Left renal pelvis (tissue), 4 donors: ENCODE data around the gene NRTN. TPM values are rescaled to one million over a fixed set of nuclear protein-coding genes. Genes with fewer than 3 reads are reported as not detected.
"Not testable (repeated sequence)": the region's sequence is repeated elsewhere in the genome, so short reads cannot be mapped to it uniquely, and the experiment has no call there.

Experiments
- DNase-seq, 4 donors: peaks; one replicate each; pipeline ENCODE4 v3.0.0-alpha.2; 2013; ENCODE audit warnings: low read depth in 4 of 4, low spot score in 3 of 4
- polyA plus RNA-seq, 4 donors: library from polyadenylated mRNA; unstranded; fragments of 120-200 nt; gene quantifications; one replicate each; pipeline ENCODE4 v1.2.1, GENCODE V29; 2013; ENCODE audit not compliant: insufficient read length in 4 of 4

NRTN gene
- polyA plus RNA-seq, 4 donors = 1.00 to 3.4 (median 2.4) TPM

GRCh38 chr19:5864013-5864720, 59.3 kb downstream of the NRTN start:
- no peak for DNase-seq

GRCh38 chr19:5864725-5865486, 60.0 kb downstream of the NRTN start:
- DNase-seq = no peak

- DNase-seq = no peak
Measured at GRCh38 chr19:5865772-5866171, 60.9 kb downstream of the NRTN start.

GRCh38 chr19:5867201-5868136, 62.6 kb downstream of the NRTN start:
- DNase-seq = no peak

GRCh38 chr19:5870986-5871394, 66.1 kb downstream of the NRTN start:
- DNase-seq = no peak

- DNase-seq = no peak
Measured at GRCh38 chr19:5873617-5874199, 68.8 kb downstream of the NRTN start.

GRCh38 chr19:5874496-5874895, 69.6 kb downstream of the NRTN start:
- not testable (repeated sequence) for DNase-seq

GRCh38 chr19:5877427-5877826, 72.6 kb downstream of the NRTN start:
- no peak for DNase-seq

GRCh38 chr19:5877882-5878281, 73.0 kb downstream of the NRTN start:
- DNase-seq = no peak

Other genes with a start within 250 kb of the NRTN start
- 1 to 10 TPM in 2 of 4 donors, under 1 TPM in 2; 0.09 to 1.3 (median 1.1) TPM for gene TINCR, start 237.1 kb upstream of the NRTN start, polyA plus RNA-seq
- 100 to 1,000 TPM in 1 of 4 donors, 10 to 100 TPM in 3; 53.4 to 119 (median 73.4) TPM for gene SAFB2, start 182.3 kb upstream of the NRTN start, polyA plus RNA-seq
- gene SAFB, start 182.0 kb upstream of the NRTN start, polyA plus RNA-seq = 100 to 1,000 TPM; 111 to 190 (median 171) TPM
- gene MICOS13, start 124.6 kb upstream of the NRTN start, polyA plus RNA-seq = 10 to 100 TPM; 29.7 to 63.3 (median 35.6) TPM
- gene HSD11B1L, start 124.0 kb upstream of the NRTN start, polyA plus RNA-seq = 10 to 100 TPM in 1 of 4 donors, 1 to 10 TPM in 3; 7.3 to 17.4 (median 8.8) TPM
- gene RPL36, start 114.8 kb upstream of the NRTN start, polyA plus RNA-seq = 100 to 1,000 TPM; 484 to 769 (median 619) TPM
- 10 to 100 TPM; 33.0 to 61.4 (median 45.0) TPM for gene LONP1, start 84.9 kb upstream of the NRTN start, polyA plus RNA-seq
- gene CATSPERD, start 84.4 kb upstream of the NRTN start, polyA plus RNA-seq = not detected
- 1 to 10 TPM; 1.7 to 4.4 (median 2.3) TPM for gene PRR22, start 20.3 kb upstream of the NRTN start, polyA plus RNA-seq
- 10 to 100 TPM; 16.1 to 33.3 (median 24.3) TPM for gene DUS3L, start 13.9 kb upstream of the NRTN start, polyA plus RNA-seq
- gene FUT6, start 34.6 kb downstream of the NRTN start, polyA plus RNA-seq = 10 to 100 TPM in 2 of 4 donors, 1 to 10 TPM in 1, under 1 TPM in 1; 0.25 to 12.0 (median 8.0) TPM
- under 1 TPM in 3 of 4 donors, not detected in 1; 0.14 to 0.95 (median 0.55) TPM for gene FUT3, start 46.4 kb downstream of the NRTN start, polyA plus RNA-seq
- gene FUT5, start 65.5 kb downstream of the NRTN start, polyA plus RNA-seq = under 1 TPM in 2 of 4 donors, not detected in 2; 0.11 to 0.12 TPM
- 100 to 1,000 TPM; 129 to 208 (median 143) TPM for gene NDUFA11, start 98.7 kb downstream of the NRTN start, polyA plus RNA-seq
- 10 to 100 TPM in 1 of 4 donors, 1 to 10 TPM in 3; 3.9 to 11.1 (median 5.5) TPM for gene VMAC, start 99.8 kb downstream of the NRTN start, polyA plus RNA-seq
- 10 to 100 TPM in 3 of 4 donors, 1 to 10 TPM in 1; 7.2 to 53.8 (median 23.4) TPM for gene CAPS, start 109.2 kb downstream of the NRTN start, polyA plus RNA-seq
- gene RANBP3, start 173.1 kb downstream of the NRTN start, polyA plus RNA-seq = 10 to 100 TPM; 65.6 to 76.8 (median 69.5) TPM